H9 (cell line): ENCODE data around the gene HMX1. TPM values are rescaled to one million over a fixed set of nuclear protein-coding genes. Genes with fewer than 3 reads are reported as not detected.

ENCODE experiments used
- DNase-seq: peaks from one replicate; pipeline ENCODE4 v3.0.0-alpha.2; 2017
- H2AFZ ChIP-seq: one replicate; pipeline ENCODE4 v1.6.1; 2013; ENCODE audit warnings: mild to moderate bottlenecking, low read length, control low read depth, moderate library complexity
- H2AK5ac ChIP-seq: 2 replicates; pipeline ENCODE4 v1.6.1; 2013; ENCODE audit warnings: low read length, control low read depth, mixed read lengths; ENCODE audit not compliant: insufficient read length
- H2BK120ac ChIP-seq: one replicate; pipeline ENCODE4 v1.6.1; 2013; ENCODE audit warnings: low read depth, mild to moderate bottlenecking, low read length, control low read depth, inconsistent platforms; ENCODE audit not compliant: poor library complexity, severe bottlenecking
- H2BK12ac ChIP-seq: 2 replicates; pipeline ENCODE4 v1.6.1; 2013; ENCODE audit warnings: low read length, control low read depth, mixed read lengths, low read depth; ENCODE audit not compliant: insufficient read length
- H2BK15ac ChIP-seq: 2 replicates; pipeline ENCODE4 v1.6.1; 2013; ENCODE audit warnings: low read depth, low read length, control low read depth
- H2BK20ac ChIP-seq: one replicate; pipeline ENCODE4 v1.6.1; 2013; ENCODE audit warnings: low read depth, mild to moderate bottlenecking, low read length, control low read depth, inconsistent platforms; ENCODE audit not compliant: poor library complexity, severe bottlenecking
- H2BK5ac ChIP-seq: 2 replicates; pipeline ENCODE4 v1.6.1; 2013; ENCODE audit warnings: low read length, control low read depth, mixed read lengths; ENCODE audit not compliant: insufficient read length
- H3K14ac ChIP-seq: 2 replicates; pipeline ENCODE4 v1.6.1; 2013; ENCODE audit warnings: low read length, control low read depth; ENCODE audit not compliant: insufficient read depth
- H3K18ac ChIP-seq: 2 replicates; pipeline ENCODE4 v1.6.1; 2013; ENCODE audit warnings: low read depth, mild to moderate bottlenecking, mixed read lengths, low read length, control low read depth; ENCODE audit not compliant: insufficient read length
- H3K23ac ChIP-seq: 2 replicates; pipeline ENCODE4 v1.6.1; 2013; ENCODE audit warnings: low read length, control low read depth, mixed read lengths, low read depth; ENCODE audit not compliant: insufficient read length
- H3K23me2 ChIP-seq: 2 replicates; pipeline ENCODE4 v1.6.1; 2013; ENCODE audit warnings: low read depth, mild to moderate bottlenecking, mixed read lengths, low read length, control low read depth; ENCODE audit not compliant: insufficient read length, poor library complexity, severe bottlenecking
- H3K27ac ChIP-seq: 2 replicates; pipeline ENCODE4 v1.5.1; 2013; ENCODE audit warnings: low read length, control low read depth, mixed read lengths, low read depth; ENCODE audit not compliant: insufficient read length
- H3K27me3 ChIP-seq: 2 replicates; pipeline ENCODE4 v1.6.1; 2013; ENCODE audit warnings: low read length, control low read depth, inconsistent platforms; ENCODE audit not compliant: insufficient read depth
- H3K4ac ChIP-seq: 2 replicates; pipeline ENCODE4 v1.6.1; 2013; ENCODE audit warnings: low read depth, mild to moderate bottlenecking, control low read depth, inconsistent platforms, low read length, moderate library complexity
- H3K4me1 ChIP-seq: 2 replicates; pipeline ENCODE4 v1.6.1; 2013; ENCODE audit warnings: low read length, control low read depth, inconsistent platforms; ENCODE audit not compliant: insufficient read depth
- H3K4me2 ChIP-seq: 2 replicates; pipeline ENCODE4 v1.6.1; 2013; ENCODE audit warnings: low read length, control low read depth, mixed read lengths; ENCODE audit not compliant: insufficient read length, insufficient read depth
- H3K56ac ChIP-seq: 2 replicates; pipeline ENCODE4 v1.6.1; 2013; ENCODE audit warnings: low read depth, mild to moderate bottlenecking, mixed read lengths, low read length, control low read depth; ENCODE audit not compliant: insufficient read length
- H3K79me1 ChIP-seq: 2 replicates; pipeline ENCODE4 v1.6.1; 2013; ENCODE audit warnings: low read depth, mild to moderate bottlenecking, moderate library complexity, low read length, control low read depth, inconsistent platforms; ENCODE audit not compliant: insufficient read depth, poor library complexity, severe bottlenecking
- H3K79me2 ChIP-seq: 2 replicates; pipeline ENCODE4 v1.6.1; 2013; ENCODE audit warnings: low read length, control low read depth, inconsistent platforms; ENCODE audit not compliant: insufficient read depth
- H3K9ac ChIP-seq: 2 replicates; pipeline ENCODE4 v1.6.1; 2013; ENCODE audit warnings: low read length, control low read depth, mixed read lengths; ENCODE audit not compliant: insufficient read length; ENCODE audit errors: extremely low read depth
- H3K9me3 ChIP-seq: one replicate; pipeline ENCODE4 v1.6.1; 2013; ENCODE audit warnings: low read depth, low read length, inconsistent platforms; ENCODE audit not compliant: control insufficient read depth
- H3T11ph ChIP-seq: one replicate; pipeline ENCODE4 v1.6.1; 2013; ENCODE audit warnings: mild to moderate bottlenecking, low read length, control low read depth, inconsistent platforms
- H4K20me1 ChIP-seq: one replicate; pipeline ENCODE4 v1.6.1; 2013; ENCODE audit not compliant: control insufficient read depth, insufficient read length, insufficient read depth
- H4K5ac ChIP-seq: 2 replicates; pipeline ENCODE4 v1.6.1; 2013; ENCODE audit warnings: low read depth, mild to moderate bottlenecking, mixed read lengths, low read length, control low read depth; ENCODE audit not compliant: insufficient read length
- H4K8ac ChIP-seq: replicated peaks from 2 replicates; pipeline ENCODE4 v1.6.1; 2013; ENCODE audit warnings: low read length, control low read depth, mixed read lengths, low read depth; ENCODE audit not compliant: insufficient read length
- H4K91ac ChIP-seq: 2 replicates; pipeline ENCODE4 v1.6.1; 2013; ENCODE audit warnings: low read depth, mild to moderate bottlenecking, moderate library complexity, mixed read lengths, low read length, control low read depth; ENCODE audit not compliant: insufficient read length
- H3K27ac Mint-ChIP-seq, 3 experiments: 2 replicates in 2 of 3; 3 replicates in 1 of 3; pipeline ENCODE4 v1.8.0; 2020 to 2021; ENCODE audit warnings: mixed read lengths in 3 of 3, mild to moderate bottlenecking in 1 of 3, moderate library complexity in 1 of 3
- H3K27me3 Mint-ChIP-seq: 2 replicates; pipeline ENCODE4 v1.8.0; 2021; ENCODE audit warnings: low read depth, mild to moderate bottlenecking, moderate library complexity, mixed read lengths
- H3K36me3 Mint-ChIP-seq, 3 experiments: 2 replicates in 2 of 3; 3 replicates in 1 of 3; pipeline ENCODE4 v1.8.0; 2020 to 2021; ENCODE audit warnings: low read depth in 3 of 3, mixed read lengths in 3 of 3; ENCODE audit not compliant: insufficient read depth in 1 of 3
- H3K4me1 Mint-ChIP-seq, 2 experiments: 2 replicates each; pipeline ENCODE4 v1.8.0; 2020; ENCODE audit warnings: mixed read lengths in 2 of 2
- H3K4me3 Mint-ChIP-seq, 2 experiments: 2 replicates in 1 of 2; 3 replicates in 1 of 2; pipeline ENCODE4 v1.8.0; 2020 to 2021; ENCODE audit warnings: mild to moderate bottlenecking in 2 of 2, mixed read lengths in 2 of 2, moderate library complexity in 1 of 2
- H3K9me3 Mint-ChIP-seq, 2 experiments: 2 replicates in 1 of 2; 3 replicates in 1 of 2; pipeline ENCODE4 v1.8.0; 2020; ENCODE audit warnings: mild to moderate bottlenecking in 2 of 2, mixed read lengths in 2 of 2, moderate library complexity in 1 of 2
- WGBS: extraction: QIAGEN DNeasy Blood & Tissue Kit; methylation state at CpG from one replicate; pipeline ENCODE4 v1.1.7; 2013; ENCODE audit warnings: missing lambda C conversion rate, low lambda C conversion rate, mixed read lengths; ENCODE audit not compliant: insufficient read length; ENCODE audit errors: extremely low coverage; 5-methylcytosine and 5-hydroxymethylcytosine counted together
- total RNA-seq: library from RNA; stranded (reverse); gene quantifications from 2 replicates; pipeline ENCODE4 v1.2.1, GENCODE V29; 2021
- TF ChIP-seq, protein P1 (sequence below): fragments of 200-600 bp; sonication (generic); conservative IDR thresholded peaks from 3 replicates; pipeline ENCODE4 v1.8.0; 2021; ENCODE audit warnings: antibody characterized with exemption, mild to moderate bottlenecking

Gene HMX1
- total RNA-seq, 1 experiment from 2014 or later = 0.26 TPM

DNA sequence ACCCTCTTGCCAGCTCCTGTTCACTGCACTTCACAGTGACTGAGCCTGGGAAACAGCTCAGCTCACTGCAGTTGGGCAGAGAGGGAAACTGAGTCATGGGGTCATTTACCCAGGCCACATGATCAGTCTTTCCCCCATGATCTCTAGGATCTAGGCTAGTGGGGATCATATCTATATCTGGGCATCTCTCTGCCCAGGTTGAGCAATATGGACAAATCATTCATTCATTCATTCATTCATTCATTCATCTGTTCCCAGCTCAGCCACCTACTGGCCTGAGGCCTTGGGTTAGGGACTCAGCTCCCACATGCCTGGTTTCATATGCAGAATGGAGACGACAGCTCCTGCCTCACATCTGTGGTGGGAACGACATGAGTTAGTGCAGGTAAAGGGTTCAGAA lies 45.3 kb upstream of the HMX1 start:
- H3K27me3 Mint-ChIP-seq = peaks cover 41% of the 10 kb centered on the region
- no peak for DNase-seq
- no peak overlapping the region for H4K8ac ChIP-seq
- H3K36me3 Mint-ChIP-seq = no peaks in the 10 kb centered on the region
- no peak overlapping the region for H3K23ac ChIP-seq
- no peak overlapping the region for H4K91ac ChIP-seq
- WGBS = no CpG with 5 or more reads among the region's 2 CpGs
- no peak overlapping the region for H2BK12ac ChIP-seq
- H3K4me2 ChIP-seq = no peak overlapping the region
- peaks cover 0 to 6% of the 10 kb centered on the region in 2 experiments; a peak in 3 of 5 replicates for H3K9me3 Mint-ChIP-seq
- H3K9ac ChIP-seq = no peak overlapping the region
- no peak overlapping the region for H2BK120ac ChIP-seq
- H3T11ph ChIP-seq = no peak overlapping the region
- no peak overlapping the region for H2AK5ac ChIP-seq
- no peak overlapping the region for H3K14ac ChIP-seq
- no peaks in the 10 kb centered on the region for H3K9me3 ChIP-seq
- H3K23me2 ChIP-seq = no peaks in the 10 kb centered on the region
- peaks cover 3% of the 10 kb centered on the region for H4K20me1 ChIP-seq
- H3K4me1 Mint-ChIP-seq = no peaks in the 10 kb centered on the region
- no peak overlapping the region for H3K56ac ChIP-seq
- H2BK5ac ChIP-seq = no peak overlapping the region
- no peaks in the 10 kb centered on the region for H3K27me3 ChIP-seq
- no peak overlapping the region for H3K4ac ChIP-seq
- no peak overlapping the region for H3K27ac Mint-ChIP-seq
- H2BK15ac ChIP-seq = no peak overlapping the region
- TF ChIP-seq, protein P1, sequence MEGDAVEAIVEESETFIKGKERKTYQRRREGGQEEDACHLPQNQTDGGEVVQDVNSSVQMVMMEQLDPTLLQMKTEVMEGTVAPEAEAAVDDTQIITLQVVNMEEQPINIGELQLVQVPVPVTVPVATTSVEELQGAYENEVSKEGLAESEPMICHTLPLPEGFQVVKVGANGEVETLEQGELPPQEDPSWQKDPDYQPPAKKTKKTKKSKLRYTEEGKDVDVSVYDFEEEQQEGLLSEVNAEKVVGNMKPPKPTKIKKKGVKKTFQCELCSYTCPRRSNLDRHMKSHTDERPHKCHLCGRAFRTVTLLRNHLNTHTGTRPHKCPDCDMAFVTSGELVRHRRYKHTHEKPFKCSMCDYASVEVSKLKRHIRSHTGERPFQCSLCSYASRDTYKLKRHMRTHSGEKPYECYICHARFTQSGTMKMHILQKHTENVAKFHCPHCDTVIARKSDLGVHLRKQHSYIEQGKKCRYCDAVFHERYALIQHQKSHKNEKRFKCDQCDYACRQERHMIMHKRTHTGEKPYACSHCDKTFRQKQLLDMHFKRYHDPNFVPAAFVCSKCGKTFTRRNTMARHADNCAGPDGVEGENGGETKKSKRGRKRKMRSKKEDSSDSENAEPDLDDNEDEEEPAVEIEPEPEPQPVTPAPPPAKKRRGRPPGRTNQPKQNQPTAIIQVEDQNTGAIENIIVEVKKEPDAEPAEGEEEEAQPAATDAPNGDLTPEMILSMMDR = no peak
- no peak overlapping the region for H2AFZ ChIP-seq
- H3K79me2 ChIP-seq = no peaks in the 10 kb centered on the region
- no peak overlapping the region for H3K4me3 Mint-ChIP-seq
- no peak overlapping the region for H3K18ac ChIP-seq
- H2BK20ac ChIP-seq = no peak overlapping the region
- no peak overlapping the region for H4K5ac ChIP-seq
- H3K4me1 ChIP-seq = no peaks in the 10 kb centered on the region
- H3K79me1 ChIP-seq = no peaks in the 10 kb centered on the region
- H3K27ac ChIP-seq = no peak overlapping the region
